ENCODE measurements around the gene OGFR. TPM values are rescaled to one million over a fixed set of nuclear protein-coding genes. Genes with fewer than 3 reads are reported as not detected.
A peak's percentile ranks its signal among the peaks of the same experiment; 100 is the strongest.

Gene OGFR
- polyA plus RNA-seq, 1 donor (not counting 4 experiments of a cell fraction or from before 2014, with no cell fraction given), result 39.8 TPM

GRCh38 chr20:62856931-62857619 is 52.4 kb downstream of the OGFR start:
- DNase-seq (ENCODE audit: low read depth, low spot score), result peak; percentile 65
- H4K20me1 ChIP-seq (ENCODE audit: control insufficient read depth, extremely low read depth, insufficient read depth, low read length), result peaks cover 8% of the 10 kb centered on the region
- H3K9ac ChIP-seq (ENCODE audit: control insufficient read depth, extremely low read depth, insufficient read depth, low read length), result peak overlapping the region; percentile 67
- H3K4me1 ChIP-seq (ENCODE audit: control insufficient read depth, extremely low read depth, insufficient read depth, low read length), result peaks cover 28% of the 10 kb centered on the region
- peaks cover 40% of the 10 kb centered on the region for H3K79me2 ChIP-seq (ENCODE audit: control insufficient read depth, insufficient read depth, low read length)
- dilution Hi-C loops (cut with MboI; ENCODE audit: extremely low pct_ligation_motif_present, low sequenced_read_pairs), result no loop called here
- peak overlapping the region; percentile 81 for H3K27ac ChIP-seq (ENCODE audit: control insufficient read depth, insufficient read depth, low read length)
- no peaks in the 10 kb centered on the region for H3K9me3 ChIP-seq (ENCODE audit: control insufficient read depth, low read depth, low read length)
- no peaks in the 10 kb centered on the region for H3K27me3 ChIP-seq (ENCODE audit: control insufficient read depth, extremely low read depth, insufficient read depth, low read length)
- no peak for TF ChIP-seq EZH2 (IDR thresholded peaks at IDR 0.05; ENCODE audit: low read length)
- no peak for TF ChIP-seq CTCF (optimal IDR thresholded peaks at IDR 0.05 in 1 of 3, IDR thresholded peaks at IDR 0.05 in 1 of 3, conservative IDR thresholded peaks at IDR 0.05 in 1 of 3; ENCODE audit: extremely low read depth in 1 of 3, insufficient read depth in 2 of 3, low read length in 3 of 3)
- H2AFZ ChIP-seq (ENCODE audit: control insufficient read depth, low read length), result peak overlapping the region; percentile 50
- H3K36me3 ChIP-seq (ENCODE audit: control insufficient read depth in 2 of 2, extremely low read depth in 1 of 2, insufficient read depth in 2 of 2, low read length in 2 of 2), result peaks cover 11 to 25% of the 10 kb centered on the region in 2 experiments
- H3K4me3 ChIP-seq (ENCODE audit: control insufficient read depth in 2 of 3, extremely low read depth in 1 of 3, insufficient read depth in 2 of 3, low read depth in 1 of 3, low read length in 3 of 3), result peak overlapping the region in 2 of 3 experiments; percentile 43 to 57
- peak; percentile 86 for FAIRE-seq
- no peaks in the 10 kb centered on the region for H3K9me1 ChIP-seq (ENCODE audit: control insufficient read depth, extremely low read depth, insufficient read depth, low read length)
- peak overlapping the region; percentile 76 for H3K4me2 ChIP-seq (ENCODE audit: control insufficient read depth, extremely low read depth, insufficient read depth, low read depth, low read length)

GRCh38 chr20:62858058-62858830 is 53.6 kb downstream of the OGFR start:
- H4K20me1 ChIP-seq (ENCODE audit: control insufficient read depth, extremely low read depth, insufficient read depth, low read length), result peaks cover 8% of the 10 kb centered on the region
- H3K36me3 ChIP-seq (ENCODE audit: control insufficient read depth in 2 of 2, extremely low read depth in 1 of 2, insufficient read depth in 2 of 2, low read length in 2 of 2), result peaks cover 6 to 22% of the 10 kb centered on the region in 2 experiments
- H3K9ac ChIP-seq (ENCODE audit: control insufficient read depth, extremely low read depth, insufficient read depth, low read length), result no peak overlapping the region
- no peak overlapping the region for H3K27ac ChIP-seq (ENCODE audit: control insufficient read depth, insufficient read depth, low read length)
- H3K9me3 ChIP-seq (ENCODE audit: control insufficient read depth, low read depth, low read length), result no peaks in the 10 kb centered on the region
- H3K9me1 ChIP-seq (ENCODE audit: control insufficient read depth, extremely low read depth, insufficient read depth, low read length), result no peaks in the 10 kb centered on the region
- dilution Hi-C loops (cut with MboI; ENCODE audit: extremely low pct_ligation_motif_present, low sequenced_read_pairs), result no loop called here
- no peaks in the 10 kb centered on the region for H3K27me3 ChIP-seq (ENCODE audit: control insufficient read depth, extremely low read depth, insufficient read depth, low read length)
- no peak overlapping the region for H2AFZ ChIP-seq (ENCODE audit: control insufficient read depth, low read length)
- H3K4me1 ChIP-seq (ENCODE audit: control insufficient read depth, extremely low read depth, insufficient read depth, low read length), result peaks cover 28% of the 10 kb centered on the region
- H3K79me2 ChIP-seq (ENCODE audit: control insufficient read depth, insufficient read depth, low read length), result peaks cover 33% of the 10 kb centered on the region
- no peak overlapping the region for H3K4me2 ChIP-seq (ENCODE audit: control insufficient read depth, extremely low read depth, insufficient read depth, low read depth, low read length)
- DNase-seq (ENCODE audit: low read depth, low spot score) (no peak), FAIRE-seq (no peak)
- TF ChIP-seq CTCF (optimal IDR thresholded peaks at IDR 0.05 in 1 of 3, IDR thresholded peaks at IDR 0.05 in 1 of 3, conservative IDR thresholded peaks at IDR 0.05 in 1 of 3; ENCODE audit: extremely low read depth in 1 of 3, insufficient read depth in 2 of 3, low read length in 3 of 3) (no peak), EZH2 (IDR thresholded peaks at IDR 0.05; ENCODE audit: low read length) (no peak)
- no peak overlapping the region for H3K4me3 ChIP-seq (ENCODE audit: control insufficient read depth in 2 of 3, extremely low read depth in 1 of 3, insufficient read depth in 2 of 3, low read depth in 1 of 3, low read length in 3 of 3)

Data from keratinocyte (primary cell).